Keratinocyte (primary cell): ENCODE measurements around the gene TBC1D10B. TPM values are rescaled to one million over a fixed set of nuclear protein-coding genes. Genes with fewer than 3 reads are reported as not detected.
A peak's percentile ranks its signal among the peaks of the same experiment; 100 is the strongest.

Experiments used
- DNase-seq: peaks from one replicate; pipeline ENCODE4 v3.0.0-alpha.2; 2011; ENCODE audit warnings: low read depth, missing footprints, low spot score
- FAIRE-seq: peaks from 2 replicates; lab custom pipeline; 2011; peaks lifted over from hg19 to GRCh38; lab: Jason Lieb, UNC
- H2AFZ ChIP-seq: 2 replicates; pipeline ENCODE4 v1.6.0; 2012; ENCODE audit warnings: low read length, control low read depth, inconsistent platforms; ENCODE audit not compliant: control insufficient read depth
- H3K27ac ChIP-seq: 2 replicates; pipeline ENCODE4 v1.5.1; 2011; ENCODE audit warnings: low read length; ENCODE audit not compliant: control insufficient read depth, insufficient read depth
- H3K27me3 ChIP-seq: 3 replicates; pipeline ENCODE4 v1.6.0; 2011; ENCODE audit warnings: low read length; ENCODE audit not compliant: control insufficient read depth, insufficient read depth; ENCODE audit errors: extremely low read depth
- H3K36me3 ChIP-seq, 2 experiments: 2 replicates in 1 of 2; 3 replicates in 1 of 2; pipeline ENCODE4 v1.5.1; 2011; ENCODE audit warnings: low read length in 2 of 2, mild to moderate bottlenecking in 1 of 2; ENCODE audit not compliant: control insufficient read depth in 2 of 2, insufficient read depth in 2 of 2; ENCODE audit errors: extremely low read depth in 1 of 2
- H3K4me1 ChIP-seq: 3 replicates; pipeline ENCODE4 v1.5.1; 2011; ENCODE audit warnings: low read length; ENCODE audit not compliant: control insufficient read depth, insufficient read depth; ENCODE audit errors: extremely low read depth
- H3K4me2 ChIP-seq: 3 replicates; pipeline ENCODE4 v1.6.0; 2011; ENCODE audit warnings: low read depth, low read length; ENCODE audit not compliant: control insufficient read depth, insufficient read depth; ENCODE audit errors: extremely low read depth
- H3K4me3 ChIP-seq, 3 experiments: fragments of 200-600 bp in 1 of 3; sonication (generic) in 1 of 3; 2 replicates in 2 of 3; 3 replicates in 1 of 3; pipeline ENCODE4 v1.5.1; 2011 to 2016; ENCODE audit warnings: low read length in 3 of 3, mild to moderate bottlenecking in 3 of 3, control low read depth in 2 of 3, inconsistent platforms in 1 of 3, low read depth in 1 of 3, mixed read lengths in 1 of 3, mixed run types in 1 of 3, moderate library complexity in 1 of 3; ENCODE audit not compliant: control insufficient read depth in 2 of 3, insufficient read depth in 2 of 3; ENCODE audit errors: extremely low read depth in 1 of 3
- H3K79me2 ChIP-seq: 2 replicates; pipeline ENCODE4 v1.6.0; 2012; ENCODE audit warnings: low read length; ENCODE audit not compliant: control insufficient read depth, insufficient read depth
- H3K9ac ChIP-seq: 3 replicates; pipeline ENCODE4 v1.6.0; 2011; ENCODE audit warnings: low read length; ENCODE audit not compliant: control insufficient read depth, insufficient read depth; ENCODE audit errors: extremely low read depth
- H3K9me1 ChIP-seq: 3 replicates; pipeline ENCODE4 v1.6.0; 2011; ENCODE audit warnings: low read length; ENCODE audit not compliant: control insufficient read depth, insufficient read depth; ENCODE audit errors: extremely low read depth
- H3K9me3 ChIP-seq: 2 replicates; pipeline ENCODE4 v1.5.1; 2012; ENCODE audit warnings: low read depth, low read length; ENCODE audit not compliant: control insufficient read depth
- H4K20me1 ChIP-seq: 3 replicates; pipeline ENCODE4 v1.6.0; 2011; ENCODE audit warnings: low read length; ENCODE audit not compliant: control insufficient read depth, insufficient read depth; ENCODE audit errors: extremely low read depth
- CTCF ChIP-seq, 3 experiments: IDR thresholded peaks in 1 of 3; conservative IDR thresholded peaks in 1 of 3; optimal IDR thresholded peaks in 1 of 3; 2 replicates in 2 of 3; 3 replicates in 1 of 3; pipeline versions ENCODE3 to v1.5.1; 2011; ENCODE audit warnings: low read length in 3 of 3, mild to moderate bottlenecking in 3 of 3, moderate library complexity in 2 of 3, control low read depth in 1 of 3, inconsistent platforms in 1 of 3; ENCODE audit not compliant: insufficient read depth in 2 of 3; ENCODE audit errors: extremely low read depth in 1 of 3
- EZH2 ChIP-seq: IDR thresholded peaks from one replicate; pipeline ENCODE4 v1.6.1; 2012; ENCODE audit warnings: inconsistent platforms, mild to moderate bottlenecking, low read length, moderate library complexity
- dilution Hi-C: fragments of 300-500 bp; cut with MboI; formaldehyde crosslinking; loops from one replicate; pipeline ENCODE4 v1.7.0; 2020; ENCODE audit warnings: low sequenced_read_pairs; ENCODE audit not compliant: extremely low pct_ligation_motif_present
- polyA plus RNA-seq, 5 experiments: library from polyadenylated mRNA; depleted of rRNA in 3 of 5; stranded (reverse) in 3 of 5; stranded (forward) in 1 of 5; unstranded in 1 of 5; fragments of >200 nt; gene quantifications; 1 replicate in 1 of 5; 2 replicates in 3 of 5; 3 replicates in 1 of 5; pipeline versions ENCODE4 v1.2.1 to v1.2.3, GENCODE V29; 2011 to 2012; ENCODE audit warnings: missing spikeins in 2 of 5, low read depth in 1 of 5, low replicate concordance in 1 of 5

The TBC1D10B gene
- polyA plus RNA-seq, 1 donor (not counting 4 experiments of a cell fraction or from before 2014, with no cell fraction given): 8.6 TPM

DNA sequence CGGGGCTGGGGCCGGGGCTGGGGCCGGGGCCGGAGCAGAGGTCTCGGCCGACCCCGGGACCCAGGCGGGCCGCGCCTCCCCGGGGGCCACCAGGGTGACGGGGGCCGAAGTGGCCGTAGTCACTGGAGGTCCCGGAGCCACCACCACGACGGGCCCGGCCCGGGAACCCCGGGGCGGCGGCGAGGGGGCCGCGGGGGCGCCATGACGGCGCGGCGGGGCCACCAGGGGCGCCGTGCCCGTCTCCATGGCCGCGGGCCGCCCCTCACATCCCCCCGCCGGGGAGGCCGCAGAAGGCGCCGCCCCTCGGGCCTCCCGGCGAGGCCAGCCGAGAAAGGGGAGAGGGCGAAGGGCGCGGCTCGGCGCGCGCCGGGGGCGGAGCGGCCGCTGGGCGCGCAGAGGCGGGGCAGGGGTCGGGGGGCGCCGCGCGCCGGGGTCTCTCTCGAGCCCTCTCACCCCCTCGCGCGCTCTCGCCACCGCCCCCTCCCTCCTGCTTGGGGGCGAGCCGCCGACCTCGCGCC is 297 bp downstream of the TBC1D10B start:
- Histone ChIP-seq H3K9ac (peak overlapping the region; percentile 80), H3K9me3 (no peaks in the 10 kb centered on the region), H3K4me1 (peaks cover 25% of the 10 kb centered on the region), H3K79me2 (peaks cover 50% of the 10 kb centered on the region), H3K27me3 (no peaks in the 10 kb centered on the region), H2AFZ (no peak overlapping the region), H4K20me1 (peaks cover 12% of the 10 kb centered on the region), H3K36me3 (peaks cover 0 to 16% of the 10 kb centered on the region in 2 experiments), H3K9me1 (peaks cover 3% of the 10 kb centered on the region), H3K4me2 (peak overlapping the region; percentile 95), H3K4me3 (peak overlapping the region; percentile 74 to 97 (median 82)), H3K27ac (peak overlapping the region; percentile 31)
- DNase-seq: no peak
- TF ChIP-seq EZH2: no peak
- TF ChIP-seq CTCF (optimal IDR thresholded peaks at IDR 0.05 in 1 of 3, IDR thresholded peaks at IDR 0.05 in 1 of 3, conservative IDR thresholded peaks at IDR 0.05 in 1 of 3; ENCODE audit: extremely low read depth in 1 of 3, insufficient read depth in 2 of 3, low read length in 3 of 3): no peak
- FAIRE-seq: no peak
- dilution Hi-C loops: no loop called here

GRCh38 chr16:30369091-30369937 is 980 bp downstream of the TBC1D10B start:
- Histone ChIP-seq H2AFZ (no peak overlapping the region), H4K20me1 (peaks cover 12% of the 10 kb centered on the region), H3K27ac (peak overlapping the region; percentile 73), H3K79me2 (peaks cover 57% of the 10 kb centered on the region), H3K4me2 (peak overlapping the region; percentile 95), H3K9me3 (no peaks in the 10 kb centered on the region), H3K9me1 (peaks cover 3% of the 10 kb centered on the region), H3K27me3 (no peaks in the 10 kb centered on the region), H3K4me3 (peak overlapping the region; percentile 74 to 97 (median 82)), H3K9ac (peak overlapping the region; percentile 80), H3K4me1 (peaks cover 25% of the 10 kb centered on the region), H3K36me3 (peaks cover 5 to 23% of the 10 kb centered on the region in 2 experiments)
- dilution Hi-C loops: no loop called here
- DNase-seq (no peak), FAIRE-seq (no peak)
- no peak for TF ChIP-seq EZH2
- TF ChIP-seq CTCF (optimal IDR thresholded peaks at IDR 0.05 in 1 of 3, IDR thresholded peaks at IDR 0.05 in 1 of 3, conservative IDR thresholded peaks at IDR 0.05 in 1 of 3; ENCODE audit: extremely low read depth in 1 of 3, insufficient read depth in 2 of 3, low read length in 3 of 3): no peak
